HL-60 (cell line): ENCODE results near the gene EPN1.

Experiments used
- DNase-seq, 2 experiments: peaks; one replicate each; pipeline ENCODE4 v3.0.0-alpha.2; 2010 to 2020; ENCODE audit warnings: low read depth in 1 of 2, low spot score in 1 of 2
- H3K27ac ChIP-seq: fragments of 250-450 bp; sonication (Bioruptor Pico); replicated peaks from 2 replicates; pipeline ENCODE4 v1.5.1; 2020; ENCODE audit warnings: mild to moderate bottlenecking, moderate library complexity
- H3K27me3 ChIP-seq: fragments of 250-450 bp; sonication (Bioruptor Pico); 2 replicates; pipeline ENCODE4 v1.5.1; 2021; ENCODE audit warnings: mild to moderate bottlenecking, moderate library complexity; ENCODE audit not compliant: insufficient read depth, poor library complexity, severe bottlenecking
- H3K4me3 ChIP-seq: replicated peaks from 2 replicates; pipeline ENCODE4 v1.5.1; 2011; ENCODE audit warnings: mild to moderate bottlenecking, control low read depth, low read length; ENCODE audit not compliant: insufficient read depth
- CTCF ChIP-seq: IDR thresholded peaks from one replicate; pipeline ENCODE4 v1.5.1; 2011; ENCODE audit warnings: low read length, control low read depth, inconsistent platforms; ENCODE audit not compliant: insufficient read depth
- GABPA ChIP-seq: IDR thresholded peaks from 2 replicates; pipeline ENCODE4 v1.6.1; 2012; ENCODE audit warnings: low read depth
- POLR2AphosphoS5 ChIP-seq: IDR thresholded peaks from 2 replicates; pipeline ENCODE4 v1.6.1; 2012; ENCODE audit warnings: low read depth
- REST ChIP-seq: IDR thresholded peaks from 2 replicates; pipeline ENCODE4 v1.6.1; 2012; ENCODE audit warnings: low read depth; ENCODE audit not compliant: insufficient replicate concordance
- SPI1 ChIP-seq: IDR thresholded peaks from 2 replicates; pipeline ENCODE4 v1.6.1; 2012; ENCODE audit warnings: low read depth, mild to moderate bottlenecking, borderline replicate concordance
- long read RNA-seq: library from polyadenylated mRNA; unstranded; transcript quantifications from one replicate; pipeline ENCODE4 v2.0.0, GENCODE V29; 2020

EPN1 gene
- long read RNA-seq, full-length matches to known transcripts, result 1 of 4 reads
- long read RNA-seq, partial matches to known transcripts, result 0 of 4 reads
- long read RNA-seq, other reads (novel, unspliced or antisense), result 3 of 4 reads

DNA sequence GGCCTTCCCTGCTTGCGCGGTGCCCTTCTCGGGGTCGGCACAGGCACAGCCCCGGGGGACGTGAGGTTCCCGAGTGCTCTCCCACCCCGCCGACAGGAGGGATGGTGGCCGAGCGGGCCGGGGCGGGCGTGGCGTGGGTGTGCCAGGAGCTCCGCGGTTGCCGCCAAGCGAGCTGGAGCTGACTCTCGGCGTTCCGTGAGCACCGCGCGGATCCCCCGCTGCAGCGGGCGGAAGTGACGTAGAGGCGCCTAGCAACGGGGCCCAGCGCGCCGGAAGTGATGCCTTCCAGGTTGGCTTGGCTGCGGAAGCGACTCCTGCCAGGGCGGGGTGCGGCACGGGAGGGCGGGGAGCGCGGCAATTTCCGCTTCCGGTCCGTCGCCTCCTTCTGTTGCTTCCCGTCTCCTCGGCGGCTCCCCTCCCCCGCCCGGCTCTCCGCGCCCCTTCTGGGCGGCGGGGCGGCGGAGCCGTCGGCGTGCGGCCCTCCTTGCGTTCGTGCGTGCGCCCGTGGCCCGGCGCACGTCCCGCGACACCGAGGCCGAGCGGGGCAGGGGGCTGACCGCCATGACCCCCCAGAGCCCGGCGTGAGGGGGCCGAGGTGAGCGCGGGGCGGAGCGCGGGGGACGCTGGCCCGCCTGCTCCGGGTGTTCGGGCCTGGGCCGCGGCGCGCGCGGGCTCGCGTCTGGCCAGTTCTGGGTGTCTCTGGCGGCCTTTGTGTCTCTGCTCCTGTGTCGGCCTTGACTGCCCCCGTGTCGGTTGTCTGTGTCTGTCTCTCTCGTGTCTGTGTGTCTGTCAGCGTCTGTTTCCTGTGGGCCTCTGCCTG lies at the start of gene EPN1:
Gene EPN1 (plus strand): TSS at position 386 of the 820 bp plus-strand sequence. CDS start 3,402 bp downstream, outside the sequence.
- peak within 1 kb of the TSS; percentile 65 for H3K4me3 ChIP-seq
- DNase-seq, result peak; percentile 96 to 97

GRCh38 chr19:55626350-55626749 lies 48.7 kb upstream of the EPN1 start:
- TF ChIP-seq SPI1 (no peak), GABPA (no peak), CTCF (no peak), POLR2AphosphoS5 (no peak), REST (no peak)
- no peak overlapping the region for H3K4me3 ChIP-seq
- no peak overlapping the region for H3K27ac ChIP-seq
- no peaks in the 10 kb centered on the region for H3K27me3 ChIP-seq
- no peak for DNase-seq

More for the DNA sequence above, at the start of gene EPN1:
- TF ChIP-seq SPI1 (peak; percentile 46; the same call in 1 of the 2 replicates), POLR2AphosphoS5 (peak; percentile 91), GABPA (peak; percentile 95), CTCF (no peak)
- Histone ChIP-seq H3K27ac (peak within 1 kb of the TSS; percentile 69), H3K27me3 (no peaks in the 10 kb centered on the region)

GRCh38 chr19:55632463-55632834 lies 42.6 kb upstream of the EPN1 start:
- DNase-seq, result peak; percentile 93 to 94

More at GRCh38 chr19:55632463-55632834, 42.6 kb upstream of the EPN1 start:
- Histone ChIP-seq H3K4me3 (no peak overlapping the region), H3K27ac (no peak overlapping the region), H3K27me3 (no peaks in the 10 kb centered on the region)
- peak; percentile 76 for TF ChIP-seq CTCF
- TF ChIP-seq GABPA, result no peak
- TF ChIP-seq REST, result no peak
